Measurements from ENCODE around the gene L3MBTL4.

DNA sequence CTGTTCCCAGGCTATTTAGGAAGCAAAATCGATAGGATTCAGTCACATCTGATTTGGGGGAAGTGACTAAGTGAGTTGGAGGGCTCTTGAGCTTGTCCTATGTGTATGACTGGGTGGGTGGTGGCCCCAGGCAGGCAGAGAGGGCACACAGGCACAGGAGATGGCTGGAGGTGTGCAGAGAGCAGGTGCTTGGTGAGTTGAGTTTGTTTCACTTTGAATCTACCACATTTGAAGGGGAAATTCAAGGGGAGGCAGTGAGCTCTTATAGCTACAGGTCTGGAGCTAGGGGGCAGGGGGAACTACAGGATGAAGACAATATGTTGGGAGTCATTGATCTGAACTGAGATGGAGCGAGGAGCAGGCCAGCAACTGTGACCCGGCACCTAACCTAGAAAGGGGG is 476.9 kb downstream of the L3MBTL4 start:
- TF ChIP-seq POLR2A (IDR thresholded peaks at IDR 0.05) = no peak
- TF ChIP-seq, protein P1, sequence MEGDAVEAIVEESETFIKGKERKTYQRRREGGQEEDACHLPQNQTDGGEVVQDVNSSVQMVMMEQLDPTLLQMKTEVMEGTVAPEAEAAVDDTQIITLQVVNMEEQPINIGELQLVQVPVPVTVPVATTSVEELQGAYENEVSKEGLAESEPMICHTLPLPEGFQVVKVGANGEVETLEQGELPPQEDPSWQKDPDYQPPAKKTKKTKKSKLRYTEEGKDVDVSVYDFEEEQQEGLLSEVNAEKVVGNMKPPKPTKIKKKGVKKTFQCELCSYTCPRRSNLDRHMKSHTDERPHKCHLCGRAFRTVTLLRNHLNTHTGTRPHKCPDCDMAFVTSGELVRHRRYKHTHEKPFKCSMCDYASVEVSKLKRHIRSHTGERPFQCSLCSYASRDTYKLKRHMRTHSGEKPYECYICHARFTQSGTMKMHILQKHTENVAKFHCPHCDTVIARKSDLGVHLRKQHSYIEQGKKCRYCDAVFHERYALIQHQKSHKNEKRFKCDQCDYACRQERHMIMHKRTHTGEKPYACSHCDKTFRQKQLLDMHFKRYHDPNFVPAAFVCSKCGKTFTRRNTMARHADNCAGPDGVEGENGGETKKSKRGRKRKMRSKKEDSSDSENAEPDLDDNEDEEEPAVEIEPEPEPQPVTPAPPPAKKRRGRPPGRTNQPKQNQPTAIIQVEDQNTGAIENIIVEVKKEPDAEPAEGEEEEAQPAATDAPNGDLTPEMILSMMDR (IDR thresholded peaks at IDR 0.05) = no peak
- TF ChIP-seq POLR2AphosphoS5 (IDR thresholded peaks at IDR 0.05) = no peak

All from upper lobe of left lung (tissue), 4 donors.